DND-41 (cell line): ENCODE results near the gene GTF2F2.

ENCODE experiments used
- CTCF ChIP-seq: IDR thresholded peaks from 2 replicates; pipeline ENCODE4 v1.5.1; 2012; ENCODE audit warnings: borderline replicate concordance, low read length, moderate library complexity, mild to moderate bottlenecking; ENCODE audit not compliant: poor library complexity, severe bottlenecking; ENCODE audit errors: extremely low read depth
- EZH2 ChIP-seq: IDR thresholded peaks from 3 replicates; pipeline ENCODE4 v1.6.1; 2012; ENCODE audit warnings: borderline replicate concordance, low read depth, mild to moderate bottlenecking, moderate library complexity, low read length, inconsistent platforms; ENCODE audit not compliant: severe bottlenecking

GRCh38 chr13:45215392-45216077 lies 95.2 kb downstream of the GTF2F2 start:
- no peak for TF ChIP-seq EZH2
- TF ChIP-seq CTCF, result no peak
